Measurements from ENCODE around the gene GRPEL1. TPM values are rescaled to one million over a fixed set of nuclear protein-coding genes. Genes with fewer than 3 reads are reported as not detected.
A peak's percentile ranks its signal among the peaks of the same experiment; 100 is the strongest.

GRPEL1 gene
- 106 and 115 TPM in 2 replicates for total RNA-seq

DNA sequence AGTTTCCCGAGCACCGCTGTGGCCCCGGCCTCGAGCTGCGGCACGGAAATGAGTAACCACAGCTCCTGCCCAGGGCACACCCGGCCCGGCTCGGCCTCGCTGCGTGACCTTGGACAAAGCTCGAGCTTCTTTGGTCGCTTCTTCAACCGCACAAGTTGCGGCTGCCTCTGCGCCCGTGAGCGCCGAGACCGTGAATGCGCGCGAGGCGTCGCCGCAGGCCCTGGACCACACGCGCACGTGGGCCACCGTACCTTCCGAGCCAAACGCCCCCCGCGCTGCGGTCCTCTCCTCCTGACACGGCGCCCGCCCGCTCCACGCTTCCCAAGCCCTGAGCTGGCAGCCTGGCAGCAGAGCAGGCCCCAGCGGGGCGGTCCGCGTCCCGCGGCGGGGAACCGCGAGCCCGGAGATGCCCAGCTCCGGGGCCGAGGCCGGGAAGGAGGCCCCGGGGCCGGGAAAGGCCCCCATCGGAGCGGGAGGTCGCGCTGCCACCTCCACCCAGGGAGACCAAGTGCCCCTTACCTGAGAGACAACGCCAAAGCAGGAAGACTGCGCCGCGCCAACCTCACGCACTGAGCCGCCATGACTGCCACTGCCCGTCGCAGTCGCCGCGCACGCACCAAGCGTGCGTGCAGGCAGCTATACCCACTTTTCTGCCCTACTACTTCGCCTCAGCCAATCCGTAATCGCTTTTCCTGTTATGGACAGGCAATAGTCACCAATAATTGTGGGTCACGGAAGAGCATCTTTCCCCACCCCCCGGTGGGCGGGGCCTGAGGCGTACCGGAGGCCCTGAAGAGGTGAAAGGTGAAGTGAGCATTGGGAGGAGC is at the start of gene GRPEL1:
TSS of gene GRPEL1 (minus strand) at position 613 of the 827 bp plus-strand sequence. CDS start at position 581, 32 bp downstream.
- Mint-ChIP-seq H3K27ac (peak within 1 kb of the TSS; percentile 94), H3K27me3 (ENCODE audit: insufficient read depth) (peaks cover 16% of the 10 kb centered on the region)

GRCh38 chr4:7116705-7117104 is 48.8 kb upstream of the GRPEL1 start:
- H3K9me3 Mint-ChIP-seq = no peaks in the 10 kb centered on the region
- no peak overlapping the region for H3K27ac Mint-ChIP-seq
- no peaks in the 10 kb centered on the region for H3K36me3 Mint-ChIP-seq (ENCODE audit: low read depth)
- H3K4me1 Mint-ChIP-seq (ENCODE audit: low read depth) = no peaks in the 10 kb centered on the region
- H3K27me3 Mint-ChIP-seq (ENCODE audit: insufficient read depth) = peaks cover 5% of the 10 kb centered on the region
- intact Hi-C loops (cut with micrococcal nuclease) = no loop called here
- H3K4me3 Mint-ChIP-seq = no peak overlapping the region
- DNase-seq (ENCODE audit: low spot score) = no peak

More for the DNA sequence above, at the start of gene GRPEL1:
- intact Hi-C loops (cut with micrococcal nuclease) = loop anchor here (1.0 to 5.0 kb wide), 10 partner anchors 24 to 800 kb away; partner anchors contain the start of genes MRFAP1, MRFAP1L1, TADA2B and TBC1D14
- Mint-ChIP-seq H3K4me1 (ENCODE audit: low read depth) (peaks cover 50% of the 10 kb centered on the region), H3K4me3 (peak within 1 kb of the TSS; percentile 94), H3K9me3 (no peaks in the 10 kb centered on the region), H3K36me3 (ENCODE audit: low read depth) (peaks cover 30% of the 10 kb centered on the region)
- DNase-seq (ENCODE audit: low spot score) = peak; percentile 100

DNA sequence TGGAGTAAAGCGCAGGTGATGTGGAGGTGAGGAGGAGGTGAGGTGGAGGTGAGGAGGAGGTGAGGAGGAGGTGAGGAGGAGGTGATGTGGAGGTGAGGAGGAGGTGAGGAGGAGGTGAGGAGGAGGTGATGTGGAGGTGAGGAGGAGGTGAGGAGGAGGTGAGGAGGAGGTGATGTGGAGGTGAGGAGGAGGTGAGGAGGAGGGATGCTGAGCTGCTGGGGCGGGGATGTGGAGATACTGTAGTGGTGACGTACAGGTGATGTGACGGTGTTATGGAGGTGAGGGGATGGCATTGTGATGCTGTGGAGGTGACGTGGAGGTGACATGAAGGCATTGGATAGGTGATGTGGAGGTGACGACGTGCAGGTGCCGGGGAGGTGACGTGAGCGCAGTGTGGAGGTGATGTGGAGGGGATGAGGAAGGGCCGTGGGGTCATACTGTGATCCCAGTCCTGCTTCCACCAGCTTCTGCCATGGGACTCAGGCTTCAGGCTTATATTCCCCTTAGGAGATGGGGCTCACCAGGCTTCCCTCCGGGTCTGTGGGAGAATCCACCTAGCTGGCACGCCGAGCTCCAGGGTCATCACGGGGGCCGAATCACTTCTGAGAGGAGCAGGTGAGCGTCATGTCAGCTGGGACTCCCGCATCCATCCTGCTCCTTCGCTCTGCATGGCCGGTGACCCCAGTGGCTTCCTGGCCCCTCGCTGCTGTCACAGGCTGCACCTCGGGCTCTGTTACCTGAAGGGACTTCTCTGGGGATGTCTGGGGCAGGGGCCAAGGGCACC is 47.9 kb upstream of the GRPEL1 start:
- DNase-seq (ENCODE audit: low spot score) = no peak
- no peaks in the 10 kb centered on the region for H3K9me3 Mint-ChIP-seq
- H3K27me3 Mint-ChIP-seq (ENCODE audit: insufficient read depth) = peaks cover 5% of the 10 kb centered on the region
- no peaks in the 10 kb centered on the region for H3K36me3 Mint-ChIP-seq (ENCODE audit: low read depth)
- intact Hi-C loops (cut with micrococcal nuclease) = no loop called here
- no peaks in the 10 kb centered on the region for H3K4me1 Mint-ChIP-seq (ENCODE audit: low read depth)
- H3K4me3 Mint-ChIP-seq = no peak overlapping the region
- H3K27ac Mint-ChIP-seq = no peak overlapping the region

DNA sequence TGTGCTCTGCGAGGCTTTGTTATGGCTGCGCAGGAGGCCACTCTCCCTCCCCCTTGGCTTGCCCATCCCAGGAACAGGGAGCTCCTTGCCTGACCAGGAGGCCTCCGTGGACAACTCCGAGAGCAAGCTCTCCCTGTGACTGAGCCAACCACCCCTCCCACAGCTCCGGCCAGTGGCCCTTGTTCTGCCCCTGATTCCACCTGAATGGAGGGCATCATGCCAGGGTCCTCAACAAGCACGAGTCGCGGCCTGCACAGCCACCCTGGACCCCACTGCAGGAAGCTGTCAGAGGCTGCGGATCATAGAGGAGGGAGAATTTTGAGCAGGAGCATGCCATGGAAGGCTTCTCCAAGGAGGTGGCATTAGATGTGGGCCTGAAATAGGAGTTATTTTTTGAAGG is 44.8 kb upstream of the GRPEL1 start:
- Mint-ChIP-seq H3K36me3 (ENCODE audit: low read depth) (no peaks in the 10 kb centered on the region), H3K4me1 (ENCODE audit: low read depth) (no peaks in the 10 kb centered on the region), H3K9me3 (peaks cover 4% of the 10 kb centered on the region), H3K27ac (no peak overlapping the region), H3K27me3 (ENCODE audit: insufficient read depth) (peaks cover 2% of the 10 kb centered on the region), H3K4me3 (no peak overlapping the region)
- no peak for DNase-seq (ENCODE audit: low spot score)
- intact Hi-C loops (cut with micrococcal nuclease) = no loop called here

DNA sequence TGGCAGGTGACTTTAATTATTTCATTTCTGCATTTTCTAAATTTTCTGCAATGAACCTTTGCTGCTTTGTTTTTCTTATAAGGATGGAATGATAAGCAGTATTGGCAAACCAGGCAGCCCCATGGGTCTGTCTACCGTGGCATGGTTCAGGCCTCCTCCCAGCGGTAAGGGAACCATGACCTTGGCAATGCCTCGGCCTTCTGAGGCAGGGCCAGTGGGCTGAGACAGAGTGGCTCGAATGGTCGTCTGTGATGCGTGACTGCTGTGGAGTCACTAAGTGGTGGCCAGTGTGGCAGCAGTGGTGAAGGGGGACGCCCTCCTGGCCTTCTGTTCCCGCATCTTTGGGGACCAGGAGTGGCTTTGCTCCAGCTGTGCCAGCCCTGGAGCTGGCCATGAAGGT is 43.6 kb upstream of the GRPEL1 start:
- no peaks in the 10 kb centered on the region for H3K36me3 Mint-ChIP-seq (ENCODE audit: low read depth)
- peaks cover 2% of the 10 kb centered on the region for H3K27me3 Mint-ChIP-seq (ENCODE audit: insufficient read depth)
- intact Hi-C loops (cut with micrococcal nuclease) = no loop called here
- no peak for DNase-seq (ENCODE audit: low spot score)
- no peak overlapping the region for H3K4me3 Mint-ChIP-seq
- no peak overlapping the region for H3K27ac Mint-ChIP-seq
- H3K4me1 Mint-ChIP-seq (ENCODE audit: low read depth) = no peaks in the 10 kb centered on the region
- peaks cover 4% of the 10 kb centered on the region for H3K9me3 Mint-ChIP-seq

GRCh38 chr4:7110546-7110945 is 42.7 kb upstream of the GRPEL1 start:
- Mint-ChIP-seq H3K9me3 (peaks cover 4% of the 10 kb centered on the region), H3K4me3 (no peak overlapping the region), H3K4me1 (ENCODE audit: low read depth) (no peaks in the 10 kb centered on the region), H3K27me3 (ENCODE audit: insufficient read depth) (peaks cover 2% of the 10 kb centered on the region), H3K27ac (no peak overlapping the region), H3K36me3 (ENCODE audit: low read depth) (no peaks in the 10 kb centered on the region)
- no peak for DNase-seq (ENCODE audit: low spot score)
- intact Hi-C loops (cut with micrococcal nuclease) = no loop called here

DNA sequence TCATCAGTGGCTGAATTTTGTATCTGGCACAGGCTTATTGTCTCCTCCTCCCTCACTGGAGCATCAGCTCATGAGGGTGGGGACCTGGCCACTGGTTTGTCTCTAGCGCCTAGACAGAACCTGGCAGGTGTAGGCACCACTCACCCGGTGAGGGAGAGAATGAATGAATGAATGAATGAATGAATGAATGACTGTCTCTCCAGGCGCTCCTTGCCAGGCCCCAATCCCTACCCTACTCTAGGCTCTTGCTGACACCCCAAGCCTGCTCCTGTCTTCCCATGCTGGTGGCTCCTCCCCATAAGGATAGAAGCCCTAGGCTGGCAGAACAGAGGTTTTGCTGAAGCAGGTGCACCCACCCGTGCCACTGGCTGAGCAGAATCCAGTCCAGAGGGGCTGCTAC is 41.3 kb upstream of the GRPEL1 start:
- H3K27ac Mint-ChIP-seq = no peak overlapping the region
- H3K36me3 Mint-ChIP-seq (ENCODE audit: low read depth) = no peaks in the 10 kb centered on the region
- intact Hi-C loops (cut with micrococcal nuclease) = loop anchor here (10.0 kb wide), 1 partner anchor 856 kb away; no protein-coding TSS in a partner anchor
- H3K4me1 Mint-ChIP-seq (ENCODE audit: low read depth) = no peaks in the 10 kb centered on the region
- H3K4me3 Mint-ChIP-seq = no peak overlapping the region
- DNase-seq (ENCODE audit: low spot score) = no peak
- peaks cover 2% of the 10 kb centered on the region for H3K27me3 Mint-ChIP-seq (ENCODE audit: insufficient read depth)
- peaks cover 4% of the 10 kb centered on the region for H3K9me3 Mint-ChIP-seq

- peaks cover 4% of the 10 kb centered on the region for H3K9me3 Mint-ChIP-seq
- DNase-seq (ENCODE audit: low spot score) = no peak
- no peaks in the 10 kb centered on the region for H3K4me1 Mint-ChIP-seq (ENCODE audit: low read depth)
- H3K27me3 Mint-ChIP-seq (ENCODE audit: insufficient read depth) = peaks cover 2% of the 10 kb centered on the region
- intact Hi-C loops (cut with micrococcal nuclease) = loop anchor here (10.0 kb wide), 1 partner anchor 856 kb away; no protein-coding TSS in a partner anchor
- no peaks in the 10 kb centered on the region for H3K36me3 Mint-ChIP-seq (ENCODE audit: low read depth)
- no peak overlapping the region for H3K4me3 Mint-ChIP-seq
- no peak overlapping the region for H3K27ac Mint-ChIP-seq
Measured at GRCh38 chr4:7108660-7109059, 40.8 kb upstream of the GRPEL1 start.

- no peak for DNase-seq (ENCODE audit: low spot score)
- H3K4me1 Mint-ChIP-seq (ENCODE audit: low read depth) = no peaks in the 10 kb centered on the region
- no peak overlapping the region for H3K27ac Mint-ChIP-seq
- H3K27me3 Mint-ChIP-seq (ENCODE audit: insufficient read depth) = peaks cover 2% of the 10 kb centered on the region
- intact Hi-C loops (cut with micrococcal nuclease) = loop anchor here (10.0 kb wide), 1 partner anchor 857 kb away; no protein-coding TSS in a partner anchor
- H3K9me3 Mint-ChIP-seq = peaks cover 4% of the 10 kb centered on the region
- H3K4me3 Mint-ChIP-seq = no peak overlapping the region
- no peaks in the 10 kb centered on the region for H3K36me3 Mint-ChIP-seq (ENCODE audit: low read depth)
Measured at GRCh38 chr4:7108046-7108625, 40.3 kb upstream of the GRPEL1 start.

GRCh38 chr4:7107166-7107905 is 39.5 kb upstream of the GRPEL1 start:
- Mint-ChIP-seq H3K27me3 (ENCODE audit: insufficient read depth) (peaks cover 2% of the 10 kb centered on the region), H3K4me1 (ENCODE audit: low read depth) (peaks cover 6% of the 10 kb centered on the region), H3K36me3 (ENCODE audit: low read depth) (no peaks in the 10 kb centered on the region), H3K9me3 (peaks cover 4% of the 10 kb centered on the region), H3K4me3 (no peak overlapping the region), H3K27ac (no peak overlapping the region)
- no peak for DNase-seq (ENCODE audit: low spot score)
- intact Hi-C loops (cut with micrococcal nuclease) = loop anchor here (10.0 kb wide), 1 partner anchor 857 kb away; no protein-coding TSS in a partner anchor

DNA sequence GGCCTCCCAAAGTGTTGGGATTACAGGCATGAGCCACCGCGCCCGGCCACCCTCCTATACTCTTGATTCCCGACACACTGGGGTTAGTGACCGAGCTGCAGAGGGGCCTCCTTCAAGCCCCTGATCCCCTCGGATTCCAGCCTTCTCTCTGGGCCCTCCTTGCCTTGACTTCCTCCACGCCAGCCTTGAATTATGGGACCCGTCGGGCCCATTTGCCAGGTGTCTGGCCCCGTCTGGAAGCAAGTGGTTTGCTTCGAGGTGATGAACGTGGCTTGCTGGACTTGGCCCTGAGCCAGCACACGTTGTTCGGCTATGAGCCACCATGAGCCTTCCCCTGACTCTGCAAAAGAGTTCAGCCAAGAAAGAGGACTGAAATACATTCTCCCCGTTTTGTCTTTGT is 37.4 kb upstream of the GRPEL1 start:
- Mint-ChIP-seq H3K9me3 (peaks cover 3% of the 10 kb centered on the region), H3K4me3 (no peak overlapping the region), H3K27me3 (ENCODE audit: insufficient read depth) (peaks cover 5% of the 10 kb centered on the region), H3K4me1 (ENCODE audit: low read depth) (peaks cover 14% of the 10 kb centered on the region), H3K36me3 (ENCODE audit: low read depth) (no peaks in the 10 kb centered on the region), H3K27ac (no peak overlapping the region)
- no peak for DNase-seq (ENCODE audit: low spot score)
- intact Hi-C loops (cut with micrococcal nuclease) = loop anchor here (10.0 kb wide), 1 partner anchor 860 kb away; no protein-coding TSS in a partner anchor

- H3K27me3 Mint-ChIP-seq (ENCODE audit: insufficient read depth) = peaks cover 5% of the 10 kb centered on the region
- no peaks in the 10 kb centered on the region for H3K36me3 Mint-ChIP-seq (ENCODE audit: low read depth)
- peaks cover 14% of the 10 kb centered on the region for H3K4me1 Mint-ChIP-seq (ENCODE audit: low read depth)
- intact Hi-C loops (cut with micrococcal nuclease) = loop anchor here (10.0 kb wide), 1 partner anchor 860 kb away; no protein-coding TSS in a partner anchor
- no peaks in the 10 kb centered on the region for H3K9me3 Mint-ChIP-seq
- no peak for DNase-seq (ENCODE audit: low spot score)
- peak overlapping the region; percentile 57 for H3K4me3 Mint-ChIP-seq
- no peak overlapping the region for H3K27ac Mint-ChIP-seq
Measured at GRCh38 chr4:7104366-7105031, 36.6 kb upstream of the GRPEL1 start.
